Effector CD4-positive, alpha-beta T cell (primary cell): ENCODE results near the gene FBLL1. TPM values are rescaled to one million over a fixed set of nuclear protein-coding genes. Genes with fewer than 3 reads are reported as not detected.
A peak's percentile ranks its signal among the peaks of the same experiment; 100 is the strongest.
"Not testable (repeated sequence)": the region's sequence is repeated elsewhere in the genome, so short reads cannot be mapped to it uniquely, and the experiment has no call there.

Experiments used
- DNase-seq: peaks from one replicate; pipeline ENCODE4 v3.0.0-alpha.2; 2020
- total RNA-seq: gene quantifications from one replicate; lab custom pipeline; 2026; lab: John Stamatoyannopoulos, UW

The FBLL1 gene
- not detected for total RNA-seq

DNA sequence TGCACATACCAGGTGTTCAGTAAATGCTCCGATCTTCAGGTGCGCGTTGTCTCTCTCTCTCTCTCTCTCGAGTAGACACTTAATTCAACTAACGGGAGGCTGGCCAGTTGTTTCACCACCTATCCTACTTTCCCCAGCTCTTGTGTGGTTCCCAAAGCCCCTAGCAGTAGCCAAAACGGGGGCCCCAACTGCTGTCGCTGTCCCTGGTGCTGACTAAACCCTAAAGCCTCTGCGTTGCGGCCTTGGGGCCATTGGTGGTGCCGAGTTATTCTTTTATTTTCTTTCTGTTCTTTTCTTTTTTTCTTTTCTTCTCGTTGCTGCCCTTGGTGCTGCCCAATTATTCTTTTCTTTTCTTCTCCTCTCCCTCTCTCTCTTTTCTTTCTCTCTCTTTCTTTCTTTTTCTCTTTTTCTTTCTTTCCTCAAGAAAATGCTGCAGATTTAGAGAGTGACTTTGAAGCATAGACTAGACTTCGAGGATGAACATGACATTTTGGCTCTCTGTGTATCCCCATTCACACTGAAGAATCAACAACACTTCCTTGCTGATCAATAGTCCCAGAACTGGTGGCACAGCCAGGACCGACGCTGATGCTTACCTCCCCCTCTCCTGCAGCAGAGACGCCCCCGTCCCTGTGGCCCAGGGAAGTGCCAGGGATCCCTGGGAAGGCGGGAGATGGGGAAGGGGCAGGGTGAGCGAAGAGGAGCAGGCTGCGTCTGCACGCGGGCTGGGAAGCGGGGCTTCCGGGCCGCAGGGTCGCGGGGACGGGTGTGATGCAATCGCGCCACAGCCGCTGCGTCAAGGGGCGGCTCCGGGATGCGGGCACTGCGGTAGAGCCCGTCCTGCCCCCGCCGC is at the start of gene FBLL1:
Gene FBLL1 (plus strand): TSS at position 785 of the 853 bp plus-strand sequence. CDS start 200 bp downstream, outside the sequence.
- DNase-seq, result no peak

DNA sequence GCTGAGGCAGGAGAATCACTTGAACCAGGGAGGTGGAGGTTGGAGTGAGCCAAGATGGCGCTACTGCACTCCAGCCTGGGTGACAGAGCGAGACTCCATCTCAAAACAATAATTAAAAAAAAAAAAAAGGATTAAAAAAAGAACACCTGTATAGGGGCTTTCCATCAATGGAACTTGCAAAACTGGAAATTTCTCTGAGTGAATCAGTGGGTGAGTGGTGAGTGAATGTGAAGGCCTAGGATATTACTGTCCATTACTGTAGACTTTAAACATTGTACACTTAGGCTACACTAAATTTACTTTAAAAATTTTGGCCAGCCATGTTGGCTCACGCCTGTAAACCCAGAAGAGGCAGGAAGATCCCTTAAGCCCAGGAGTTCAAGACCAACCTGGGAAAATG is 48.5 kb upstream of the FBLL1 start:
- no peak for DNase-seq

- DNase-seq, result no peak
These were observed 47.7 kb upstream of the FBLL1 start for GRCh38 chr5:168481330-168481788.

- DNase-seq, result no peak
These were observed 46.7 kb upstream of the FBLL1 start for GRCh38 chr5:168482361-168482760.

DNA sequence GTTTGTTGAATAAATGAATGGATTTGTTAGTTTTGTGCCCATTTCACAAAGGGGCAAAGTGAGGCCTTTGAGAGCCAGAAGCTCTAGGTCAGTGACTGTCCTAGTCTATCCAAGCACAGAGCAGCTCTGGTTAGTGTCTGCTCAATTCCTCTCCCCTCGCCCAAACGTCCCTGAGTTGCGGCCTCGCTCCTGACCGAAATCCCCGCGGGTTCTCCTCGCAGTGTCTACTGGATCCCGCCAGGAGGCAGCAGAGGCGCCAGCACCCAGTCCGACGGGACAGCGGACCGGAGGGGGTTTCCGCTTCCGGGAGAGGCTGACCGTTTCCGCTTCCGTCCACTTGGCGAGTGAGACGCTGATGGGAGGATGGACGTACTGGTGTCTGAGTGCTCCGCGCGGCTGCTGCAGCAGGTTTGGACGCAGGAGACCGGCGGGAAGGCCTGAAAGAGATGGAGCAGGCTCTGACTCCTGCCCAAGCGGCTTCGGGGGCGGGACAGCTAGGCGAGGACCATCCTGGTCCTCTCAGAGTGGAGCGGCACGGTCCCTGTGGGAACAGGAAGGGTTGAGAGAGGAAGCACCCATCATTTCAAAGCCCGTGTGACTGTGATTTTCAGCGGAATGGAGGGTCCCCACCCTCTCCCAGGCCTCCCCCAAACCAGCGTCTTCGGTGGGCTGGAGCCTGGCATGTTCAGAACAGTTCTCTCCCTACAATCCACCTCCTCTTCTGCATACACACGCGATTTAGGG is 42.8 kb upstream of the FBLL1 start, which contains the start of gene RARS1:
Gene RARS1 (plus strand): TSS at position 336 of the 744 bp plus-strand sequence. CDS start 28 bp downstream, at position 364.
- peak; percentile 84 for DNase-seq

- no peak for DNase-seq
These were observed 40.0 kb upstream of the FBLL1 start for GRCh38 chr5:168489059-168489458.

DNA sequence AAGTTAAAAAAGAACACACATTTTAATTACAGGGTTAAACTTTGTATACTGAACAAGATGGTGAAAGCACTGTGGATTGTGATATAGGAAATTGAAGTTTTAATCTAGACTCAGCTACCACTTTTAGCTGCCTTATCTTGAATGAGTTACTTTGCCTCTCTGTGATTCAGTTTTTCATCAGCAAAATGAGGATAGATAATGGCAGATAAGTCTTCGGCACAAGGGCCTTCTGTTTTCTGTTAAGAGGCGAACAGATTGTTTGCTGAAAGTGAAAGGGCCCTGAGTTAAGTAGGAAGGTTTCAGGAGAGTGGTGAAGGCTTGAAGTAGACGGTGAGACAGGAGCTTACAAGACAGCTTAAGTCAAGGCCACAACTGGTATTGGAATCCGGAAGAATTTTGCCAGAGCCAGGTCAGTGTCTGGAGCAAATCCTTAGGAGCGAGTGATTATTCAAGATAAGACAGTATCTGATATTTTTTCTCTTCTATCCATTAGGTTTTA is 35.0 kb upstream of the FBLL1 start:
- DNase-seq, result no peak

DNA sequence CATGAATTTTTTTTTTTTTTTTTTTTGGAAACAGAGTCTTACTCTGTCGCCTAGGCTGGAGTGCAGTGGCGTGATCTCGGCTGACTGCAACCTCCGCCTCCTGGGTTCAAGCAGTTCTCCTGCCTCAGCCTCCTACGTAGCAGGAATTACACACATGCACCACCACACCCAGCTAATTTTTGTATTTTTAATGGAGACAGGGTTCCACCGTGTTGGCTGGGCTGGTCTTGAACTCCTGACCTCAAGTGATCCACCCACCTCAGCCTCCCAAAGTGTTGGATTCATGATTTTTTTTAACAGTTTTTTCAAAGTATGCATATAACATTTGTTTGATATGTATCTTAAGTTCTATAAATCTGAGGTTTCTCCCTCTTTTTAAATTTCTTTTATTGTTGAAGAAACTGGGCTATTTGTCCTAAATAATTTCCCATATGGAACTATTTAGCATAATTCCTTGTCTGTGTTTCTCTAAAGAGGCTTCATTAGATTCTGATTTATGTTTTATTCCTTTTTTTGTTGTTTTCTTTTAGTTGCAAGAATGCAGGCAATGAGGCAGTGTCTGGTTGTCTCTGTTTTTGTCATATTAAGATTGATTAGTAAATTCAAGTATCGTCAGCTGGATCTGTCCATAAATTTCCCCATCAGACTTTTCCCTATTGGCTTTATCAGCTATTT is 26.4 kb upstream of the FBLL1 start:
- no peak for DNase-seq

- DNase-seq, result no peak
These were observed 15.2 kb upstream of the FBLL1 start for GRCh38 chr5:168513861-168514428.

DNA sequence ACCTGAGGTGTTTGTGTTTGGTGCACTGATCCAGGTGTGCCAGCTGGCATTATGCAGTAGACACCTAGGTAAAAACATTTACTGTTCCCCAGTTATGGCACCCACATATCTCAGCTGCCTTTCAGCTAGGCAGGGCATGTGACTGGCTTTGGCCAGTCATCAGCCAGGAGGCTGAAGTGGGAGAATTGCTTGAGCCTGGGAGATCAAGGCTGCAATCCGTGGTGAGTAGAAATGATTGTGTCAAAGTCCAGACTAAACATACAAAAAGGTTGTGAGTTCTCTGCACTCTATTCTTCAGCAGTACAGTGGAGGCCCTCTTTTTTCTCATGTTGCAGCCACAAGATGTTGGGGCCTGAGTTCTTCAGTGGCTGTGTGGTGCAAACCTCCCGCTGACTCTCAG is 3.2 kb upstream of the FBLL1 start:
- no peak for DNase-seq

GRCh38 chr5:168527756-168528295 is 1.3 kb upstream of the FBLL1 start:
- DNase-seq, result no peak

DNA sequence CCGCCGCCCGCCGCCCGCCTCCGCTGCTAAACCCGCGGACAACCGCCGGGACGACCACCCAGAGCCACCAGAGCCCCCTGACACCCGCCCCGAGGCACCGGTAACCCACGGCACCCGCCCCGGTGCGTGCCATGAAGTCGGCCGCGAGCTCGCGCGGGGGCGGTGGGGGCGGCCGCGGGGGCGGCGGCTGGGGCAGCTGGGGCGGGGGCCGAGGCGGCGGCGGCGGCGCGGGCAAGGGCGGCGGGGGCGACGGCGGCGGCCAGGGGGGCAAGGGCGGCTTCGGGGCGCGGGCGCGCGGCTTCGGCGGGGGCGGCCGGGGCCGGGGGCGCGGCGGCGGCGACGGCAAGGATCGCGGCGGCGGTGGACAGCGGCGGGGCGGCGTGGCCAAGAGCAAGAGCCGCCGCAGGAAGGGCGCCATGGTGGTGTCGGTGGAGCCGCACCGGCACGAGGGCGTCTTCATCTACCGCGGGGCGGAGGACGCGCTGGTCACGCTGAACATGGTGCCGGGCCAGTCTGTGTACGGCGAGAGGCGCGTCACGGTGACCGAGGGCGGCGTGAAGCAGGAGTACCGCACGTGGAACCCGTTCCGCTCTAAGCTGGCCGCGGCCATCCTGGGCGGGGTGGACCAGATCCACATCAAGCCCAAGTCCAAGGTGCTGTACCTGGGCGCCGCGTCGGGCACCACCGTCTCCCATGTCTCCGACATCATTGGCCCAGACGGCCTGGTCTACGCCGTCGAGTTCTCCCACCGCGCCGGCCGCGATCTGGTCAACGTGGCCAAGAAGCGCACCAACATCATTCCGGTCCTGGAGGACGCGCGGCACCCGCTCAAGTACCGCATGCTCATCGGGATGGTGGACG is 499 bp downstream of the FBLL1 start:
- DNase-seq, result no peak

DNA sequence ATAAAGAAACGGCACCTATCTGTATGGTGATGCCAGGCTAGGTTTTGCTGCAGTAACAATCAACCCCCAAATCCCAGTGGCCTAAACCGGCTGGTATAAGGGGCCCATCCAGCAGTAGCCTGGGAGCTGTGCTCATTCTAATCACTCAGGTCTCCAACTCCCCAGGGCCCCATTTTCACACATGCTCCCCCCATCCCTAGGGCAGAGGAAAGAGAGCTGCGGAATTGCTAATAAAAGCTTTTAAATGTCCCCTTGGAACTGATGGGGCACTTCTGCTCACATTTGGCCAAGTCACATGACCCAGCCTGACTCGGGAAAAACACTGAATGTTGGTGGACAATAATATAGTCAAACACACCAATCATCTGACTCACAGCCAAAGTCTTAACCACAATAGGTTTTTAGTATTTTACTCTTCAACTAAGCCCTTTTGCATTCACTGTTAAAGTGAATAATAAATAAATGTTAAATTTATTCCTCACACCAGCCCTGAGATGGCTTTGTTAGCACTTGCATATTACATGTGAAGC is 1.6 kb downstream of the FBLL1 start:
- no peak for DNase-seq

GRCh38 chr5:168531191-168531590 is 2.1 kb downstream of the FBLL1 start:
- no peak for DNase-seq

DNA sequence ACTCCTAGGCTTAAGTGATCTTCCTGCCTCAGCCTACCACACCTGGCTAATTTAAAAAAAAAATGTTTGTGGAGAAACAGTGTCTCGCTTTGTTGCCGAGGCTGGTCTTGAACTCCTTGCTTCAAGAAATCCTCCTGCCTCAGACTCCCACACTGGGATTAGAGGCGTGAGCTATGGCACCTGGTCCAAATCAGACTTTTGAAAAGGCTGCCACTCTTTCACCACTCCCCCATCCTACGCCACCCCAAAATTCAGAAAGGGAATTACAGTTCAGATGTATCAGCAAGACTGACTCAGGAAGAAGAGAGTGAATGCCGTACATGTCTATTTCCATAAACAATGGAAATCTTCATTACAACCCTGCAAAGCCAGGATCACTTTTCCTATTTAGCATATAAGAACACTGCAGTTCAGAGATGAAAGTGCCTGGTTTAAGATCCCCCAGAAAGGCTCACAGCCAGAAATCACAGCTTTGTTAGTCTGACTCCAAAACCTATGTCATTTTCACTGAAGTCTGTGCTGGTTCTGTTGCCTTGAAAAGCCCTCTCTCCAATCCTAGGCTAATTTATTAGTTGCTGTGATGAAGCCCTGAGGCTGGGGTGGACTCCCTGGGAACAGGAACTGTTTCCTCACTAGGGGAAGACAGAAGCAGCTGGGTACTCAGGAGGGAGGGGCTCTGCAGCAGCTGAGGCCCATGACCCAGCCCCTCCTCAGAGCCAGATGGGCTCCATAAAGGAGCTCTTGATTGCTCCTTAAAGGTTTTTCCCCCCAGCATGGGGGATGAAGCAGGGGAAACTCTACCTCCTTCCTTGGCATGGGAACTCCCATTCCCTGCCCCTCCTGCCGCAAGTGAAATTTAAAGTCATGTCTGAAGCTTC is 3.1 kb downstream of the FBLL1 start:
- no peak for DNase-seq

DNA sequence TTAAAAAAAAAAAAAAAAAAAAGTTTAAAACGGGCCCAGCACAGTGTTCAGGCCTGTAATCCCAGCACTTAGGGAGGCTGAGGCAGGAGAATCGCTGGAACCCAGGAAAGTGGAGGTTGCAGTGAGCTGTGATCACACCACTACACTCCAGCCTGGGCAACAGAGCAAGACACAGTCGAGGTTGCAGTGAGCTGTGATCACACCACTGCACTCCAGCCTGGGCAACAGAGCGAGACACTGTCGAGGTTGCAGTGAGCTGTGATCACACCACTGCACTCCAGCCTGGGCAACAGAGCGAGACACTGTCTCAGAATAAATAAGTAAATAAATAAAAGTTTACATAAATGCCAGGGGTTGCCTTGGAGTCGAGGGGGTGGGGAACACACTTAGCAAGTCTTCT is 5.2 kb downstream of the FBLL1 start:
- not testable (repeated sequence) for DNase-seq

GRCh38 chr5:168537176-168537575 is 8.1 kb downstream of the FBLL1 start:
- DNase-seq, result no peak

DNA sequence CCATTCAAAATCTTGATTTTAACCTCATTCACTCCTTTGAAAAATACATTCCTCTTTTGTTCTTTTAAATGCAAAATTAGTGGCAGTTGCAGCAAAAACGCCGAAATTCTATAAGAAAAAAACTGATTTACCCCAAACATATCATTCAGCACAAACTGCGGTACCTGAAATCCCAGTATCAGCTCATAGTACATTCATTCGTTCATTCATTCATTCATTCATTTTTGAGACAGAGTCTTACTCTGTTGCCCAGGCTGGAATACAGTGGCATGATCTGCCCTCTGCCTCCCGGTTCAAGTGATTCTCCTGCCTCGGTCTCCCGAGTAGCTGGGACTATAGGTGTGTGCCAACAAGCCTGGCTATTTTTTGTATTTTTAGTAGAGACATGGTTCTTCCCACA is 20.4 kb downstream of the FBLL1 start:
- DNase-seq, result no peak

DNA sequence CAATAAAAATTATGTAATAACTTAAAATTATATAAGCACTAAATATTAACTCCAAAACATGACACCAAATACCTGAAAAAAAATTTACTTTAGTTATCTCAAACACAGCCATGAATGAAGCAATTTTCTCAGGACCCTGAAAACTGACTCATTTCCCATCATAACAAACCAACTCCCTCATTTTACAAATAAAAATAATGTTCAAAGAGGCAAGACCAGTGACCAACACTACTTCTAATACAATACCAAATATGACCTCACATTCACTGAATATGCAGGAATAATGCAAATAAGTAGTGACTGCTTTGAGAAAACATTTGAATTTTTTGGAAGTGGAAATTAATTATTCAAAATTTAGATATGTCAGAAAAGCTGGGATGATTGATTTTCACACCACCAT is 21.6 kb downstream of the FBLL1 start:
- no peak for DNase-seq

- DNase-seq, result no peak
These were observed 23.0 kb downstream of the FBLL1 start for GRCh38 chr5:168552146-168552545.
